DOHH2 (cell line): ENCODE data around the gene OR5B17.

ENCODE experiments used
- CTCF ChIP-seq: fragments of 200-600 bp; sonication (generic); IDR thresholded peaks from one replicate; pipeline ENCODE4 v1.5.1; 2014; ENCODE audit warnings: antibody characterized with exemption, mild to moderate bottlenecking, low read depth, low read length; ENCODE audit not compliant: poor library complexity, severe bottlenecking
- EZH2phosphoT487 ChIP-seq: fragments of 200-600 bp; sonication (generic); IDR thresholded peaks from 2 replicates; pipeline ENCODE4 v1.6.1; 2017; ENCODE audit warnings: borderline replicate concordance, mild to moderate bottlenecking, antibody characterized with exemption, low read length, moderate library complexity, mixed read lengths

DNA sequence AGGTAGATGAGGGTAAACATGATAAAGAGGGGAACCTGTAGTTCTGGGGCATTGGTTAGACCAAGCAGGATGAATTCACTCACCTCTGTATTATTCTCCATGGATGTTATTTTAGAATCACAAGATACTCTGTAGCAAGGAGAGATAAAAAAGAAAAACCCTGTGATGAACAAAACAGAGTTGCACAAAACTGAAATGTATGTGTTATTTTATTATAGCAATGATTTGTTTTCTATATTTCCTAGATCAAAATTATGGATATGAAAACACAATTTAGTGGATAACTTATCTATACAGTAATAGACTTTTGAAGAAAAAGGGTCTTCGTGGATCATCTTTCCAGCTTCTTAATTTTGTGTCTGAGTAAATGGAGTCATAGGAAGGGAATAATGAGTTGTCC lies at the start of gene OR5B17:
- TF ChIP-seq CTCF (no peak), EZH2phosphoT487 (no peak)
